Tibial nerve (tissue), 3 donors: Measurements from ENCODE around the gene CD209.

Experiments
- POLR2A ChIP-seq, 2 donors: fragments of 450-650 bp; IDR thresholded peaks; one replicate each; pipeline ENCODE4 v1.6.1; 2017; ENCODE audit warnings: antibody characterized with exemption in 2 of 2, mild to moderate bottlenecking in 2 of 2, moderate library complexity in 2 of 2
- TF ChIP-seq, protein P1 (sequence below), 5 experiments: fragments of 200-600 bp in 3 of 5; fragments of 450-650 bp in 2 of 5; sonication (generic) in 3 of 5; IDR thresholded peaks; one replicate each; pipeline ENCODE4 v1.5.1; 2016 to 2019; ENCODE audit warnings: antibody characterized with exemption in 5 of 5, mild to moderate bottlenecking in 3 of 5, moderate library complexity in 2 of 5

DNA sequence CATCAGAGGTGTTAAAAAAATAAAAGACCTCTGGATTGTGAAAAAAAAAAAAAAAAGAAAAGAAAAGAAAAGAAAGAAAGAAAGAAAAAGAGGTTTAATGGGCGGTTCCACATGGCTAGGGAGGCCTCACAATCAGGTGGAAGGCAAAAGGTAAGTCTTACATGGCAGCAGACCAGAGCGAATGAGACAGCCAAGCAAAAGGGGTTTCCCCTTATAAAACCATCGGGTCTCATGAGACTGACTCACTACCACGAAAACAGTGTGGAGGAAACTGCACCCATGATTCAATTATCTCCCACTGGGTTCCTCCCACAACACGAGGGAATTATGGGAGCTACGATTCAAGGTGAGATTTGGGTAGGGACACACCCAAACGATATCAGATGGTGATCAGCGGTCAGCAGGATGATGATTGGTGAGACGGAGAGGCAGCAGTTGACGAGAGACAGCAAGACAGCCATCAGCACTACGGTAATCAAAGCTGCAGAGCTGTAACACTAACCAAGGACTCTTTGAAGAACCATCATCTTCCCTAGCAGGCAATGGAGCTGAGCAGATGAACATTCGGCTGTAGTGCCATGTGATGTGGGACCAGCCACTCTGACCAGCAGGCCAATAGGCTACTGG is 3.9 kb upstream of the CD209 start:
- TF ChIP-seq, protein P1, sequence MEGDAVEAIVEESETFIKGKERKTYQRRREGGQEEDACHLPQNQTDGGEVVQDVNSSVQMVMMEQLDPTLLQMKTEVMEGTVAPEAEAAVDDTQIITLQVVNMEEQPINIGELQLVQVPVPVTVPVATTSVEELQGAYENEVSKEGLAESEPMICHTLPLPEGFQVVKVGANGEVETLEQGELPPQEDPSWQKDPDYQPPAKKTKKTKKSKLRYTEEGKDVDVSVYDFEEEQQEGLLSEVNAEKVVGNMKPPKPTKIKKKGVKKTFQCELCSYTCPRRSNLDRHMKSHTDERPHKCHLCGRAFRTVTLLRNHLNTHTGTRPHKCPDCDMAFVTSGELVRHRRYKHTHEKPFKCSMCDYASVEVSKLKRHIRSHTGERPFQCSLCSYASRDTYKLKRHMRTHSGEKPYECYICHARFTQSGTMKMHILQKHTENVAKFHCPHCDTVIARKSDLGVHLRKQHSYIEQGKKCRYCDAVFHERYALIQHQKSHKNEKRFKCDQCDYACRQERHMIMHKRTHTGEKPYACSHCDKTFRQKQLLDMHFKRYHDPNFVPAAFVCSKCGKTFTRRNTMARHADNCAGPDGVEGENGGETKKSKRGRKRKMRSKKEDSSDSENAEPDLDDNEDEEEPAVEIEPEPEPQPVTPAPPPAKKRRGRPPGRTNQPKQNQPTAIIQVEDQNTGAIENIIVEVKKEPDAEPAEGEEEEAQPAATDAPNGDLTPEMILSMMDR (IDR thresholded peaks at IDR 0.05) = no peak
- TF ChIP-seq POLR2A (IDR thresholded peaks at IDR 0.05) = no peak
